Lower leg skin (tissue), 3 donors: ENCODE data around the gene GMCL1.

Experiments
- POLR2A ChIP-seq, 2 donors: fragments of 450-650 bp; IDR thresholded peaks; one replicate each; pipeline ENCODE4 v1.6.1; 2016 to 2017; ENCODE audit warnings: antibody characterized with exemption in 2 of 2, mild to moderate bottlenecking in 1 of 2, moderate library complexity in 1 of 2
- TF ChIP-seq, protein P1 (sequence below), 3 donors: fragments of 450-650 bp; IDR thresholded peaks; one replicate each; pipeline ENCODE4 v1.5.1; 2016; ENCODE audit warnings: antibody characterized with exemption in 3 of 3, mild to moderate bottlenecking in 3 of 3, moderate library complexity in 2 of 3

DNA sequence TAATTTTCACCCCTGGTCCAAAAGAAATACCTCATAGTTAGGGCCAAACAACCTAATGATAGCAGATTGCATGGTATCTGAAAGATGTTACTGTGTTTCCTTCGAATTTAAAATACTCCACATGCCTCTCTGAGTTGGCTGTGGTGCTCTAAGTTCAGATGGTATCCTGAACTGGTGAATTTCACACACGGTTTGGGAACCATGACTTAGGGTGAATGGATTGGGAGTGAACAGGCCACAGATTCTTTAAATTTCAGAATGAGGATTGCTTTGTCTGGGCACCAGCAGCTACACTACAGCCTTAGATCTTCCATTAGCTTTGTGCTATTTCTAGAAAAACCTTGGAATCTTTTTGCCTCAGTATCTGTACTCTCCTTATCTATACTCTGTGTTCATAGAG lies 6.2 kb downstream of the GMCL1 start:
- TF ChIP-seq POLR2A (IDR thresholded peaks at IDR 0.05), result no peak
- TF ChIP-seq, protein P1, sequence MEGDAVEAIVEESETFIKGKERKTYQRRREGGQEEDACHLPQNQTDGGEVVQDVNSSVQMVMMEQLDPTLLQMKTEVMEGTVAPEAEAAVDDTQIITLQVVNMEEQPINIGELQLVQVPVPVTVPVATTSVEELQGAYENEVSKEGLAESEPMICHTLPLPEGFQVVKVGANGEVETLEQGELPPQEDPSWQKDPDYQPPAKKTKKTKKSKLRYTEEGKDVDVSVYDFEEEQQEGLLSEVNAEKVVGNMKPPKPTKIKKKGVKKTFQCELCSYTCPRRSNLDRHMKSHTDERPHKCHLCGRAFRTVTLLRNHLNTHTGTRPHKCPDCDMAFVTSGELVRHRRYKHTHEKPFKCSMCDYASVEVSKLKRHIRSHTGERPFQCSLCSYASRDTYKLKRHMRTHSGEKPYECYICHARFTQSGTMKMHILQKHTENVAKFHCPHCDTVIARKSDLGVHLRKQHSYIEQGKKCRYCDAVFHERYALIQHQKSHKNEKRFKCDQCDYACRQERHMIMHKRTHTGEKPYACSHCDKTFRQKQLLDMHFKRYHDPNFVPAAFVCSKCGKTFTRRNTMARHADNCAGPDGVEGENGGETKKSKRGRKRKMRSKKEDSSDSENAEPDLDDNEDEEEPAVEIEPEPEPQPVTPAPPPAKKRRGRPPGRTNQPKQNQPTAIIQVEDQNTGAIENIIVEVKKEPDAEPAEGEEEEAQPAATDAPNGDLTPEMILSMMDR (IDR thresholded peaks at IDR 0.05), result no peak
